GM10266 (cell line): ENCODE data around the gene GNS.

ENCODE experiments used
- DNase-seq: peaks from one replicate; pipeline ENCODE4 v3.0.0; 2012; ENCODE audit errors: extremely low spot score
- CTCF ChIP-seq: IDR thresholded peaks from 2 replicates; pipeline ENCODE4 v1.5.1; 2012; ENCODE audit warnings: mild to moderate bottlenecking, low read depth; ENCODE audit not compliant: control insufficient read depth, insufficient read depth; ENCODE audit errors: missing control alignments

Gene GNS

GRCh38 chr12:64678248-64678647 lies 81.0 kb downstream of the GNS start:
- TF ChIP-seq CTCF, result peak; percentile 14
- DNase-seq, result no peak

DNA sequence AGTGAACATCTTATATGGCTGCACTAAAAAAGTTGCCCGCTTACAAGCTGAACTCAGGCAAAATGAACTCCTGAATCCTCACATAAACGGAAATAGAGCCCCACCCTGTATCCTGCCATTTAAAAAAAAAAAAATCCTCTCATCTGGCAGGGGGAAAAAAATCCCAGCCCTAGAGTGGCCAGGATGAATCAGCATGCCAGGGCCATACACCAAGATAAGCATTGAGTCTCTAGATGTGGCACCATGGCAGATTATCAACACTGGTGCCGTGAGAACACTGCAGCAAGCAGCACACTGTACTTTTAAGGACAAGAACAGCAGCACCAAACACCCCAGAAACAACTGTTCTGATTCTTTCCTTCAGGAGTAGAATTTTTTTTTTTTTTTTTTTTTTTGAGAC lies 83.4 kb downstream of the GNS start:
- no peak for TF ChIP-seq CTCF
- no peak for DNase-seq

DNA sequence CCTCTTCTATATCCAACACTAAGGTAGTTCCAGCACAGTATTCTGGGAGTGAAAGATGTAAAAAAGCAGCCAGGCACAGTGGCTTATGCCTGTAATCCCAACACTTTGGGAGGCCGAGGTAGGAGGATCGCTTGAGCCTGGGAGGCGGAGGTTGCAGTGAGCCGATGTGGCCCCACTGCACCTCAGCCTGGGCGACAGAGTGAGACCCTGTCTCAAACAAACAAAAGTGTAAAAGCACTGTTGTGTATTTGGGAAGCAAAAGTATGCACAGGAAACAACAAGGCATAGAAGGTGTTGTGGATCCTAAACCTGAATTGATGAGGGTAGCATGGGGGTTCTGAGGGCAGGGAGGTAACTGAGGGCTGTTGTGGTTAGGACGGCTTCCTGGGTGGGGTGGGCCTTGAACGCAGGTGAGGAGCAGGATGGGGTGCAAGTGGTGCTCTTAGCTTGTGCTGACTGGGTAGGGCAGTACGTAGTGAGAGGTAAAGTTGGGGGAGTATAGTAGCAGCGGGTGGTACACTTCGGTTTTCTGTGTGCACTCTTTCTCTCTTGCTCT lies 84.8 kb downstream of the GNS start:
- no peak for TF ChIP-seq CTCF
- no peak for DNase-seq

DNA sequence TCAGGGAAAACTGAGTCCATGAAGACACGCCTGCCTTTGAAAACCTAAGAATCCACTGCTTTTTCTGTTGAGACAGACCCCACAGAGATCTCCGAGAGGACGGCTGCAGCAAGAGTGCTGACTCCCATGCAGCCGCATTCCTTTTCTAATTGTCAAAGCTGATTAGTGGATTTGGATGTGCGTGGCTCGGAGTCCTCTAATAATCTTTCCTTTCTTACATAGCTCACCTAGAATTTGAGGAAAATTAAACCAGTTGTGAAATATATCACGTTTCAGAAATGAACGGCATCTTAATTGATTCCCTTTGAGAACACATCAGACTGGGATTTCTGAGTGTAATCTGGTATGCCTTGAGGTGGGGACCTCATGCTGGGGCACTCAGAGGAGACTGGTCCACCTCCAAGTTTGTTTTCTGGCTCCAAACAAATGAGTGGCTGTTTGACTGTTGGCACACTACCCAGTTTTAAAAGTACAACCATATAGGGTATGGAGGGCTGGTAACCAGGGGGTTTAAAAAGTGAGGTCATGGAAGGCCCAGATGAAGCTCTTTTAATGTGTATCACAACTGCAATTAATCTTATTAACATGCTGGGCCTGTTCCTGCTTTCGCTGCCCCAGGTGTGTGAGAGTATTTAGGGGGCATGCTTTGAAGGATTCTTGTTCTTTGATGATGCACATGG lies 85.6 kb downstream of the GNS start:
- DNase-seq, result no peak
- TF ChIP-seq CTCF, result no peak

- no peak for DNase-seq
- TF ChIP-seq CTCF, result no peak
Measured at GRCh38 chr12:64672925-64673409, 86.2 kb downstream of the GNS start.

DNA sequence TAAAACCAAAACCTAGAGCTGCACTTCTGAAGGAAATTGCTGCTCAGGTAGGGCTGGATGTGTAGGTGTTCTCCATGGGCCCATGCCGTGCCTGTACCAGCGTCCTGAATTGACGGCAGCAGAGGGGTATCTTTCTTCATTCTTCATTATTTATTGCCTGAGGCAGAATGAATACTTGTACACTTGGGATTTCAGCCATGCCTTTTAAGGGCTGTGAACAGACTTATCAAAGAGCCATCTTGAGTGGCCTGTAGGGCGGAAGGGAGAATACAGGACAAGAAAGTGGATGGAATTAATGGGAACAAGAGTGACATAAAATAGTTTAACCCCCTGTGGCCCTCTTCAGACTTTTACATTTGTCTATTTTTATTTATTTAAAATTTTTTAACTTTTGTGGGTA lies 87.5 kb downstream of the GNS start:
- DNase-seq, result no peak
- TF ChIP-seq CTCF, result no peak

DNA sequence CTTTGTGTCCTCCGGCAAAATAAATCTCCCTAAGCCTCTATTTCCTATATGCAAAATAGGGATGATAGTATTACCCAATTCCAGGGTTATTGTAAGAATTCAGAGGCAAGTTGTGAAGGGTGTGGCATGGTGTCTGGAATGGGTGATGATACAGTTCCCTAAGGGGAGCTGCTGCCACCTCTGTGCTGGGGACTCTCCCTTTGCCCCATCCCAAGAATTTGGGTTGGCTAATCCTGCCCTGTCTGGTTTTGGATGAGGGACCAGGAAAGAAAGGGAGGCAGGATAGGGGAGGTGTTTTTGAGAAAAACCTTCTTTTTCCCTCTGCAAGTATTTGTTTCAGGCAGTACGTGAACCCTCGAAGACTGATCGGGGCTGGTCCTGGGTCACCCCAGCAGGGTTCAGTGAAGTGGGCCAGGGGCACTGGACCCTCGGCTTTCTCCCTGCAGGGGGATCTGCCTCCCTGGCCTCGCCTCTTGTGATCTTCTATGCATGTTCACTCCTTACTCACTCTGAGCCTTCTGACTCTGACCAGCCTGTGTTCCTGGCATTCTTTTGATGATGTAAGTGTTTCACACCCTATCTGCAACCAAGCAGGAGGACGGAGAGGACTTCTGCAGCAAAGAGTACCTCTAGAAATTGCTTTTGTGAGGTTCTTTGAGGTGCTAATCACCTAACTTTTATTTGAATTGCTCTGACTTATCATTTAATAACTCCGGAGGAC lies 88.1 kb downstream of the GNS start:
- DNase-seq, result no peak
- TF ChIP-seq CTCF, result no peak
